HepG2 (cell line): ENCODE data around the gene CCDC80. TPM values are rescaled to one million over a fixed set of nuclear protein-coding genes. Genes with fewer than 3 reads are reported as not detected.

Source experiments
- BCLAF1 ChIP-seq: fragments of 450-650 bp; IDR thresholded peaks from 2 replicates; pipeline ENCODE4 v1.6.1; 2017; ENCODE audit warnings: mild to moderate bottlenecking
- HMGXB3 ChIP-seq: sonication (generic); formaldehyde crosslinking; IDR thresholded peaks from 2 replicates; pipeline ENCODE4 v1.4.0; 2020; ENCODE audit warnings: missing genetic modification reagents, borderline replicate concordance
- HNF1A ChIP-seq, 2 experiments: sonication (generic) in 1 of 2; formaldehyde crosslinking in 1 of 2; IDR thresholded peaks; 2 replicates each; pipeline versions ENCODE4 v1.4.0 to v1.6.1; 2016 to 2020; ENCODE audit warnings: borderline replicate concordance in 1 of 2, low read depth in 1 of 2, mild to moderate bottlenecking in 1 of 2, missing genetic modification reagents in 1 of 2
- SOX13 ChIP-seq, 3 experiments: fragments of 450-650 bp in 1 of 3; sonication (generic) in 1 of 3; formaldehyde crosslinking in 1 of 3; IDR thresholded peaks in 2 of 3; conservative IDR thresholded peaks in 1 of 3; 2 replicates each; pipeline versions ENCODE4 v1.5.0 to v1.6.1; 2016 to 2020; ENCODE audit warnings: antibody characterized with exemption in 1 of 3, mild to moderate bottlenecking in 1 of 3, missing compliant biosample characterization in 1 of 3, missing genetic modification reagents in 1 of 3, moderate library complexity in 1 of 3
- TBX3 ChIP-seq: fragments of 450-650 bp; IDR thresholded peaks from 2 replicates; pipeline ENCODE4 v1.6.1; 2017; ENCODE audit warnings: antibody characterized with exemption, mild to moderate bottlenecking, inconsistent platforms, borderline replicate concordance
- UBTF ChIP-seq: sonication (generic); formaldehyde crosslinking; IDR thresholded peaks from 2 replicates; pipeline ENCODE4 v1.4.0; 2020; ENCODE audit warnings: mild to moderate bottlenecking, missing genetic modification reagents
- ZNF20 ChIP-seq: sonication (generic); formaldehyde crosslinking; IDR thresholded peaks from 2 replicates; pipeline ENCODE4 v1.4.0; 2020; ENCODE audit warnings: mild to moderate bottlenecking, moderate library complexity, missing genetic modification reagents
- ZNF232 ChIP-seq: sonication (generic); formaldehyde crosslinking; IDR thresholded peaks from 2 replicates; pipeline ENCODE4 v1.4.0; 2020; ENCODE audit warnings: missing genetic modification reagents, borderline replicate concordance
- ZNF251 ChIP-seq: sonication (generic); formaldehyde crosslinking; IDR thresholded peaks from 2 replicates; pipeline ENCODE4 v1.9.0; 2021; ENCODE audit warnings: mild to moderate bottlenecking, missing genetic modification reagents
- ZNF33A ChIP-seq: sonication (generic); formaldehyde crosslinking; IDR thresholded peaks from 2 replicates; pipeline ENCODE4 v1.5.1; 2020; ENCODE audit warnings: missing genetic modification reagents, mild to moderate bottlenecking, moderate library complexity, borderline replicate concordance
- ZNF549 ChIP-seq: sonication (generic); formaldehyde crosslinking; IDR thresholded peaks from 2 replicates; pipeline ENCODE4 v1.5.0; 2020; ENCODE audit warnings: missing genetic modification reagents
- polyA plus RNA-seq, 8 experiments: library from polyadenylated mRNA; depleted of rRNA in 3 of 8; stranded (reverse) in 7 of 8; unstranded in 1 of 8; fragments of >200 nt; fragmentation: Illumina TruSeq in 4 of 8; extraction: Trizol in 4 of 8; gene quantifications; 2 replicates each; pipeline versions ENCODE4 v1.2.1 to v1.2.3, GENCODE V29; 2011 to 2016; ENCODE audit warnings: low read depth in 4 of 8, missing spikeins in 1 of 8, mixed read lengths in 1 of 8; ENCODE audit not compliant: insufficient read depth in 1 of 8
- total RNA-seq, 5 experiments: library from RNA; depleted of rRNA; stranded (reverse); fragments of >200 nt; fragmentation: Illumina TruSeq; extraction: Trizol; gene quantifications; 2 replicates each; pipeline ENCODE4 v1.2.3, GENCODE V29; 2016; ENCODE audit warnings: low read depth in 1 of 5

CCDC80 gene
- total and polyA plus RNA-seq, 2 of the 13 experiments (the other 11 are each of a cell fraction or from before 2014, with no cell fraction given) = not detected

GRCh38 chr3:112561734-112562529, 79.0 kb downstream of the CCDC80 start, which contains the start of the genes ATG3 and SLC35A5 (continued):
- TF ChIP-seq BCLAF1 = no peak
- no peak for TF ChIP-seq ZNF33A
- no peak; the same call in 1 of the 2 replicates for TF ChIP-seq SOX13 (IDR thresholded peaks at IDR 0.05)
- TF ChIP-seq SOX13 (CRISPR knock-in tag; conservative IDR thresholded peaks at IDR 0.05 in 1 of 2, IDR thresholded peaks at IDR 0.05 in 1 of 2) = peak in 1 of 2 experiments; percentile 46; a peak in 1 of 4 replicates
- TF ChIP-seq UBTF (CRISPR knock-in tag) = peak; percentile 31; the same call in 1 of the 2 replicates
- no peak for TF ChIP-seq HNF1A (IDR thresholded peaks at IDR 0.05; ENCODE audit: low read depth)
- TF ChIP-seq HNF1A (CRISPR knock-in tag; IDR thresholded peaks at IDR 0.05; ENCODE audit: borderline replicate concordance) = no peak; the same call in none of the 2 replicates
- peak; percentile 64; the same call in 1 of the 2 replicates for TF ChIP-seq HMGXB3 (CRISPR knock-in tag)
- peak; percentile 48; the same call in 1 of the 2 replicates for TF ChIP-seq ZNF232 (CRISPR knock-in tag)
- no peak for TF ChIP-seq ZNF20 (CRISPR knock-in tag)
- no peak for TF ChIP-seq ZNF251 (CRISPR knock-in tag)
- peak; percentile 86 for TF ChIP-seq TBX3
- no peak for TF ChIP-seq ZNF549 (CRISPR knock-in tag)
